HG03457 (cell line): Measurements from ENCODE around the gene DENND4A.

Experiments
- ATAC-seq: cut with Tn5 transposase; IDR thresholded peaks from one replicate; pipeline ENCODE4 v1.9.1; 2021; ENCODE audit warnings: moderate number of reproducible peaks; ENCODE audit not compliant: unreplicated experiment

The DENND4A gene

DNA sequence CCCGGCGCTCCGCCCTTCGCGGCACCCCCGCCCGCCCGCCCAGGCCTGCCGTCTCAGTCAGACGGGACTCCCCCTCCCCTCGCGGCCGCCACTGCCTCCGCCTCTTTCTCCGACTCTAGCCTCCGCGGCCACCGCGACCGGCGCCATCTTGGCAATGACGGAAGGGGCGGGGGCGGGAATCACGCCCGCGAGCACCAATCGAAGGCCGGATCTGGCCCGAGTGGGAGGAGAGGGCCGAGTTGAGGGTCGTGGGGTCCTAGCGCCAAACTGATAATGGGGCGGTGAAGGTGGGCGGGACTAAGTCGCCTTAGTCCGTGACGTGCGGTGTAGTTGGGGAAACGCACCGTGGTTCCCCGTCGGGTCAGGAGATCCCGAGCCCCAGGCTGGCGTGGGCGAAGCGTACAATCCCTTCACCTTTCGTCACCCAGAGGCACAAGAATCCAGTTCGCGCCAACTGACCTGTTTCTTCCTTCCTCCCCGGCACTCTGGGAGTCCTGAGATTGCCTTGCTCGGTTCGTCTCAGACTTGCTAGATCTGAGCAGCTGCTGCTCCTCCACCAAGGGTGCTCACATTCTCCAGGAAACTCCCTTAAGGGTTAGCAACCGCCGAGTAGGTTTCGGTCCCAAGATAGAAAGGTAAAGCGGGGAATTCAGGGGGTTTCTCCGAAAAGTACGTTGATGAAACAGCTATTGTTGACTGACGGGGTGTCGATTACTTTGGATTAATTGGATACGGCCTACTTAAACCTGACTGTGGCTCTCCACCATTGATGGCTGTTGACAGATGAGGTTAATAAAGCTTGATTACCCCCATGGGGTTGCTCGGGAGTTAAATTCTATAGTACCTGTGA is at the start of gene DENND4A:
Gene DENND4A (minus strand): TSS at position 156 of the 850 bp plus-strand sequence. CDS start 35,843 bp downstream, outside the sequence.
- peak; percentile 60 for ATAC-seq

DNA sequence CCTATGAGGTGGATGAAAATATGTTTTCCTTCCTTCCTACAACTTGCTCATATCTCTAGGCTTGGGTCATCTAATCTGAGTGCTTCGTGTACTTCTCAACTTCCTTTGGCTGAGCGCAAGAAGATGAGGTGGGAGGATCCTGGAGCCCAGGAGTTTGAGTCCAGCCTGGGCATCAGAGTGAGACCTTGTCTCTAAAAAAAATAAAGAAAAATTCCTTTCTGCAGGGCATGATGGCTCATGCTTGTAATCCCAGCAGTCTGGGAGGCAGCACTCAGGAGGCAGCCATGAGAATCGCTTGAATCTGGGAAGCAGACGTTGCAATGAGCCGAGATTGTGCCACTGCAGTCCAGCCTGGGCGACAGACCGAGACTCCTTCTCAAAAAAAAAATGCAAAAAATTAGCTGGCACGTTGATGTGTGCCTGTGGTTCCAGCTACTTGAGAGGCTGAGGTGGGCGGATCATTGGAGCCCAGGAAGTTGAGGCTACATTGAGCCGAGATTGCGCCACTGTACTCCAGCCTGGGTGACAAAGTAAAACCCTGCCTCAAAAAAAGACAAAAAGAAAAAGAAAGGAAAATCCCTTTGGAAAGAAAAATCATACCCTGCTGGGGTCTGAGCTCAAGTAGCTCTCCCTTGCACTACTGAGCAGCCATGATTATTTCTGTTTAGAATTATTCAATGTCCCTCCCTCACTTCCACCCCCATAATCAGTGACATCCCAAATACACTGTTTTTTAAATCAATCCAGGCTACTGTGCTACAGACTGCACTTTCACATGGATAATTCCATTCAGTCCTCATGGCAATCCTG is 49.2 kb upstream of the DENND4A start:
- ATAC-seq = no peak

DNA sequence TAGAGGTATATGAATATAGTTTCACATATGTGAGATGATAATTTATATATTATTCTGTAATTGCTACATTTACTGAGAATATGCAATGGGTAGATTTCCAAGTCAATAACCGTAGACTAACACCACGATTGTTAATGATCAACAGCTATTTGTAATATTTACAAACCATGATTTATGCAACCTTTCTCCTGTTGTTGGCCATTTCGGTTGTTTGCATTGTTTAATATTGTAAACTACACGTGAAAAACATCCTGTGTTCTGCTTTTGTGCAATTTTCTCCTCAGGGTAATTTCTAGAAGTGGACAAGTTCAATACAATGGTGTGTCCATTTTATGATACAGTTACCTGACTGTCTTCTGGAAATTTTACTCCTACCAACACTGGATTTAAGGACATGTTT is 47.9 kb upstream of the DENND4A start:
- ATAC-seq = no peak

DNA sequence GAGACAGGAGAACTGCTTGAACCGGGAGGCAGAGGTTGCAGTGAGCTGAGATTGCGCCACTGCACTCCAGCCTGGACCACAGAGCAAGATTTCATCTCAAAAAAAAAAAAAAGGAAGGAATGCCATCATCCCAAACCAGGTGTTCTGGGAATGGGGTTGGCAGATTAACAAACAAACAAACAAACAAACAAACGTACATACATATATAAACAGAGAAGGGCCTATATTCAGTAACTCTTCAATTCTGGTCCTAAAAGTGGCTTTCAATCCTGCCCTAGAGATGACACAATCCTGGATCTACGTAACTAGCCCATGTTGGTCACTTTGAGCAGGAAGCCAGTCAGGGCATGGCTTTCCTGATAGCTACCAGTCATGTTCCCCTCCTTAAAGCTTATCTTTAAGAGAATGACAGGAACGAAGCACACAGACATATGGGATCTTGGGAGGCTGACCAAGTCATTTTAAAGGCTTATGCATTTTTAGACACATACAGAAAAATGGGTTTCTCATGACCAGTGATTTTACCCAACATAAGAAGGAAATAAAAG is 47.3 kb upstream of the DENND4A start:
- no peak for ATAC-seq

DNA sequence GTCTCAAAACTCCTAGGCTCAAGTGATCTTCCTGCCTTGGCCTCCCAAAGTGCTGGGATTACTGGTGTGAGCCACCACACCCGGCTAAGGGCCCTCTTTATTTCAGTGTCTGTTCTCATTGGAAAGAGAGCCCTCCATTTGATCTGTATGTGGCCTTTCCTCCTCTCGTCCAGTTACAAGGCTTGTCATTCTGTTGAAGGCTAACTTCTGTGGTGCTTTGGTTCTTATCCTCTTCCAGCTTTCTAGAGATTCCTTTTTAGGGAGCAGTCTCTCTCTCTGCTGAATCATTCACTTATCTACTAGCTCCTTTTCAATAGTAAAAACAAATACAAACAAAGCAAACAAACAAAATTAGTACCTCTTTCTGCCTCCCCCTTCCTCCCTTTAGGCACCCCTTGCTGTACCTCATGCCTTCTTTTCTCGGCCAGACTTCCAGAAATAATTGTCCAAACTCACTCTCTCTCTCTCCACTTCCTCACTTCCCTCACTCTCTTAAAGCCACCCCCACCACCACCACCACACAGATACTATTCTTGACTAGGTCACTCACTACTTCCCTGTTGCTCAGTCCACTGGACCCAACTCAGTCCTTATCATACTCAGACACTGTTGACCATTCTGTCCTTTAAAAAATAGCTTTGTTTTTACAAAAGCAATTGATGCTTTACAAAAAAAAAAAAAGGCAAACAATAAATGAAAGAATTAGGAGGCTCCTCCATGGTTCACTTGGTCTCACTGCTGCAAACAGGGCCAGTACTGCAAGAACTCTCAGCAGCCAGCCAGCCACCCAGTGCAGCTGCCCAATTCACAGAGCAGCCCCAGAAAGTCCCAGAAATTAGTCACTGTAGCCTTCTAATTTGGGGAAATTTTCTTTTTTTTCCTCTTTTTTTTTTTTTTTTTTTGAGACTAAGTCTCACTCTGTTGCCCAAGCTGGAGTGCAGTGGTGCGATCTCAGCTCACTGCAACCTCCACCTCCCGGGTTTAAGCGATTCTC is 45.5 kb upstream of the DENND4A start:
- no peak for ATAC-seq

DNA sequence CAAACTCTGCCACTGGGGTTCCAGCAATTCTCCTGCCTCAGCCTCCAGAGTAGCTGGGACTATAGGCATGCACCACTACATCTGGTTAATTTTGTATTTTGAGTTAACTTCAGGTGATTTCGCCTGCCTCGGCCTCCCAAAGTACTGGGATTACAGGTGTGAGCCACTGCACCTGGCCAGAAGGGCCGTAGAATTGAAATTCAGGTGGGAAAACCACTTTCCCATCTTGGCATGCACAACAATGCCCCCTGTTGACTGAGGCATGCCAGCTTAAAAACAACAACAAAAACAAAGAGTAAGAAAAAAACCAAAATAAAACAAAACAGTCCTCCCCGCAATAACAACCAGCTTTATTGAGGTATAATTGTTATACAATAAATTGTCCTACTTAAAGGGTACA is 44.6 kb upstream of the DENND4A start:
- ATAC-seq = no peak

DNA sequence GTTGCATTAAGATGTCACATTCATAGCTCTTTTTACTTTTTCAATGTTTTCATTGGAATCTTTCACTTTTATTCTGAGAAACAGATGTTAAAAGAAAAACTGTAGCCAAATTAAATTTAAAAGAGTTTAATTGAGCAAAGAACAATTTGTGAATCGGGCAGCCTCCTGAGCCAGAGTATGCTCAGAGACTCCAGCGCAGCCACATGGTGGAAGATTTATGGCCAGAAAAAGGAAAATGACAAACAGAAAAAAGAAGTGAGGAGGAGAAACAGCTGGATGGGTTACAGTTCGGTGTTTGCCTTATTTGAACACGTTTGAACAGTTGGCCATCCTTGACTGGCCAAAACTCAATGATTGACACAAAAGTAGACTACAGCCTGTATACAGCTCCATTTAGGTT is 43.4 kb upstream of the DENND4A start:
- ATAC-seq = no peak

DNA sequence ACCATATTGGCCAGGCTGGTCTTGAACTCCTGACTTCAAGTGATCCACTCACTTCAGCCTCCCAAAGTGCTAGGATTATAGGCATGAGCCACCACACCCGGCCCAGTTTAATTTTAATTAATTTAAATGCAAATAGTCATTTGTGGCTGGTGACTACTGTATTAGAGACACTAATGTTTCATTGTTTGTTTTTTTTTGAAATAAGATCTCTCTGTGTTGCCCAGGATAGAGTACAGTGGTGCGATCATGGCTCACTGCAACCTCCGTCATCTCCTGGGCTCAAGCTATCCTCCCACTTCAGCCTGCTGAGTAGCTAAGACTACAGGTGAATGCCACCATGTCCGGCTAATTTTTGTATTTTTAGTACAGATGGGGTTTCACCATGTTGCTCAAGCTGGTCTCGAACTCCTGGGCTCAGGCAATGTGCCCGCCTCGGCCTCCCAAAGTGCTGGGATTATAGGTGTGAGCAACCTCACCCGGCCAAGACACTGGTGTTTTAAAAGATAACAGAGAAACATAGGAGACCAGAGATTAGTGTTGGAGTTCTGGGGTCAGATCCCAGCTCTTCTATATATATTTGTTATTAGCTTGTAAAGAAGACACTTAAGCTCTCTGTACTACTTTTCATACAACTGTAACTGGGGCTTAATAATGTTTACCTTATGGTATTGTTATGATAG is 42.6 kb upstream of the DENND4A start:
- no peak for ATAC-seq

DNA sequence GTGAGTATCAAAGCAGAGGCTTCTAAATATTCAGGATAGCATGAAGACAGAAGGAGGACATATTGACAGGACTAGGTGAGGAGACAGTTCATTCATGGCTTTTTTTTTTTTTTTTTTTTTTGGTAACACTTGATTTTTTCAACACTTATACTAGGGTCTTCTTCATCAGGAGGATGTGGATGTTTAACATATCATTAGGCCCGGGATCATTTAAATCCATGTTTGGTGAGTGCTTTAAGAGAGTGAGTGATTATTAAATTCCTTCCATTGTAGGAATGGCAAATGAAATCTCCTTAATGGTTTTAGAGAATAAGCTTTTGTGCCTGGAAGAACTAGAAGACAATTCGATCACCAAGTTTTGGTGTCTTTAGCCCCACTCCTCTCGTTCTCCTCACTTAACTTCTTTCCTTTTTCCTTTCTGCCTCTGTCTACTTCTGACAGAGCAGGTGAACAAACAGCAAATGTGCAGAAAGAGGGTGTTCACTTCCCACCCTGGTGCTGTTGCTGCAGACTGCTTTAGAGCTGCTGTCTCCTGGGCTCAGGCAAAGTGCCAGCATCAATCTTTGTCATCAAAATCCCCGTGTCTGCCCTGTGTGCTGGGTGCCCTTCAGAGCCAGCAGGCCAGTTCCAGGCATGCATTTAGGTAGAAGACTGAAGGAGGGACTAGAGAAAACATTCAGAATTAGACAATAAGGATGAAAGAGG is 41.6 kb upstream of the DENND4A start:
- no peak for ATAC-seq

DNA sequence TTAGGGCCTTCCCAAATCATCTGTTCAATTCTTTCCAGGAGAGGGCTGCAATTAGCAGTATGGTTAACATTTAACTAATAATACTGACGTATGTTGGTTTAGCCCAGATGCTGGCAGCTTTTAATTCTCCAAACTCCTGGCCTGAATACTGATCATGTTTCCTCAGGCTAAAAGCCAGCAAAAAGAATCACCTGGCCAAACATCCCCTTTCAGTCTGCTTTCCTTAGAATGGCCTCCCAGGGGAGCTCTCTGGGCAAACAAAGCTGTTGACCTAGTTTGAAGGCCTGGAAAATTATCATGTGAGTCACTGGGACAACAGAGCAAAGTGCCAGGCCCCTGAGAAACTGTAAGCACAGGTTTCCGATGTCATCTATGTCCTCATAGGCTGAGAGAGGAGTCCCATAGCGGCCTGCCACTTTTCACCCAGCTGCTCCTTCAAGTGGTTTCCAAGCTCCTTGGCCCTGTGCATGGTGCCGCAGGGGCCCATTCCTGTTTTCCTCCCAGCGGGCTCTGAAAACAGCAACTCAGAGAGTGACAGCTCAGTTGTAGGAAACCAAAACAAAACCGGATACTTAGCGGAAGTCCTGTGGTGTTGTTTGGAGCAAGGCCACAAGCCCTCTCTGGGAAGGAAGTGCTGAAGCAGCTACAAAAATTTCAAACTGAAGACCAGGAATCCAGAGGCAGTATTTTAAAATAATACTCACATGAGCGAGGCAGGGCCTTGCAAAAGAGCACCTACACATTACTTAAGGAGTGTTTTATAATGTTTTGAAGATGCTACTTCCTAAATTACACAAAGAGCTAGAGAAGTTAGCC is 40.7 kb upstream of the DENND4A start:
- no peak for ATAC-seq

DNA sequence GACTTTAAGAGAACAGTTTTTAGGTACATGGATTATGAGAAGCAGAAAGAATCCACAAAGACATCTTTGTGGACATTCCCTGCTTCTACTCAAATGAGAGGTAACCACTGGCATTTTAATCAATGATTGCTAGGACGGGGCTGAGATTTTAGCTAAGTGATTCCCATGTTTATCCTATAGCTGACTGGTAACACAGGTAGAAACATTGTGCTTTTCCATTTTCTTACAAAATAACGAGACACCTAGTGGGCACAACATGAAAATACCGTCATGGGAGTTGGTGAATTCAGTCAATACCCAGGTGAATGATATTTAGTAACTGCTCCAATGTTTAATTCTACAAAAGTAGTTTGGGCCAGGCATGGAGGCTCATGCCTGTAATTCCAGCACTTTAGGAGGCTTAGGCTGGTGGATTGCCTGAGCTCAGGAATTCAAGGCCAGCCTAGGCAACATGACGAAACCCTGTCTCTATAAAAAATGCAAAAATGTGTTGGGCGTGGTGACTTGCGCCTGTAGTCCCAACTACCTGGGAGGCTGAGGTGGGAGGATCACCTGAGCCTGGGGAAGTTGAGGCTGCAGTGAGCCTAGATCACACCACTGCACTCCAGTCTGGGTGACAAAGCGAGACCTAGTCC is 37.2 kb upstream of the DENND4A start:
- no peak for ATAC-seq

DNA sequence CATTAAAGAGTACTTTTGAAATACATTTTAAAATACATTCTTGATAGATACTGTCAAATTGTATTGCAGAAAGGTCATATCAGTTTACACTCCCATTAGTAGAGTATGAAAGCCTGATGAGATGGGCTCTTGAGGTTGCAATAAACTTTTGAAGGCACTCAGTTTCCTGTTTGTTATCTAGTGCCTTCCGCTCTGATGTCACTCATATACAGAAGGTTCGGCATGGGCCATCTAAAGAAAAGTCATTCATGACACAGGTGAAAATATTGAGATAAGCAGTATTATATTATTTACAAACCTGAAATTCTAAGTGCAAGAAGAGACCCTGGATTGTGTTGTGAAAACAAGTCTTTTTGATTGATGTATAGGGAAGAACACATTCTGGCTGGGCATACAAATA is 36.5 kb upstream of the DENND4A start:
- ATAC-seq = no peak

DNA sequence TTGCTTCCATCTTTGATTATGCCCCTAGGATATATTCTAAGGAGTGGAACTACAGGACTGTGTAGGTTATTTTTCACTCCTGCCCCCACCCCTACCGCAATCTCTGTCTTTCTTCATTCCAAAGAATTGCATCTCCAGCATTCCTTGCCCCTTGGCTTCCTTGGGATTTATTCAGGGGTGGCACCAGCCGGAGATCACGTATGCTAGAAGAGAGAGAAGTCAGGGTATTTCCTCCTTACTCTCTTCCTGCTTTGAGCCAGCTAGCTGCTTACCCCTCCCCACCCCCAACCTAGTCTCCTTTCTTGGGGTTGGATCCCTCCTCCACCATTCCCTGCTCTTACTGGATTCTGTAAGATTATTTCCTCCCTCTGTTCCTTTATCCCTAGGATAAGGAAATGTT is 35.0 kb upstream of the DENND4A start:
- ATAC-seq = no peak

DNA sequence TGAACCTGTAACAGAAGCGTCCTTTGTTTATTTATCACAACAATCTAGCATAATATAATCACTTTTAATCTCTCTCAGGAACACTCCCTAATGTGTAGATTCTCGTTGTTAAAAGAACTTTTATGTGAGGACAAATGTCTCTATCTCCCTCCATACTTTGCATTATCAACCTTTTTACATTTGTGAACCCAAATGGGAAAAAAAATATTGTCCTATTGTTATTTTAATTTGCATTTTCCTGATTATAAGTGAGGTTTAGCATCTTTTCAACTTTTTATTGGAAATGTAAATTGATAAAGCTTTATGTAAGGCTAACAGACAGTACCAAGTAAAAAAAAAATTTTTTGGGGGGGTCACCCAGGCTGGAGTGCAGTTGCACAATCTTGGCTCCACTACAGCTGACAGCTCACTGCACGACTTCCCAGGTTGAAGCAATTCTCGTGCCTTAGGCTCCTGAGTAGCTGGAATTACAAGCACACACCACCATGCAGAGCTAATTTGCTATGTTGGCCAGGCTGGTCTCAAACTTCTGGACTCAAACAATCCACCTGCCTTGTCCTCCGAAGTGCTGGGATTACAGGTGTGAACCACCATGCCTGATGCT is 33.0 kb upstream of the DENND4A start:
- ATAC-seq = no peak

DNA sequence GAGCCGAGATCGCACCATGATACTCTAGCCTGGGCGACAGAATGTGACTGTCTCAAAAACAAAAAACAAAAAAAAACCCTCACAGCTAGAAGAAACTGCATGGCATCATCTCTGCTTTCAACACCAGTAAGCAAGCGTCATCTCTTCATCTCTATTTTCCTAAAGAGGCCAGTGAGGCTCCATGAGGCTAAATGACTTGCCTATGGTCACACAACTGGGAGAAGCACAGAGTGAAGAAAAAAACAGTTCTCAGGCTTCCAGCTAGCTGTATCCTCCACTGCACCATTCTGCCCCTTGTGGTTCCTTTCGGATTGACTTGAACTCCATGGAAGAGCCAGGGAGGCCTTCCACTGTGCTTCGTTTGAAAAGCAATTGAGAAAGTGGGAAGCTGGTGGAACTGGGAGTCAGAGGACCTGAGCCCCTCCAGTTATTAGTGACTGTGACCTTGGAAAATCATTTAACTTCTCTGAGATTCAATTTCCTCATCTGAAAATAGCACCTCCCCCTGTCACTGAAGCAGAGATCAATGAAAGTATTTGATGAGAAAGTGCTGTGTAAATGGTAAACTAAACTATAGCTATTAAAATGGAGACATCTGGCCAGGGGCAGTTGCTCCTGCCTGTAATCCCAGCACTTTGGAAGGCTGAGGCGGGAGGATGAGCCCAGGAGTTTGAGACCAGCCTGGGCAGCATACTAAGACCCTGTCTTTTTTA is 32.1 kb upstream of the DENND4A start:
- no peak for ATAC-seq

DNA sequence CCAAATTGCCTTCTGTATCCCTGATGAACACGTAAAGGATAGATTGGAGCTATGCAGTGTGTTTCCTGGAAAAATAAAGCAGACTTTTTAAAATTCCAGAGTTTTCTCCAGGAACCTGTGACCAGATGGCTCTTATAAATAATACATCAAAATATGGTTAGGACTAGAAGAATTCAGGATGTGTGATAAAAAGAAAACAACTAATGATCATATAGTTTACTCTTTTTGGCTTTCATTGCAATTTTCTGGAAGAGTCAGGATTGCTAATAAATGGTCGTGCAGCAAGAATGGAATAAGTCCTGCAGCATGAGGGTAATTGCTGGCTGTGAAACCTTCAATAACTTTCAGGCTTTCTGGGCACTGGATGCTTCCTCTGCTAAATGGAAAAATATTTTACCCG is 30.2 kb upstream of the DENND4A start:
- no peak for ATAC-seq

DNA sequence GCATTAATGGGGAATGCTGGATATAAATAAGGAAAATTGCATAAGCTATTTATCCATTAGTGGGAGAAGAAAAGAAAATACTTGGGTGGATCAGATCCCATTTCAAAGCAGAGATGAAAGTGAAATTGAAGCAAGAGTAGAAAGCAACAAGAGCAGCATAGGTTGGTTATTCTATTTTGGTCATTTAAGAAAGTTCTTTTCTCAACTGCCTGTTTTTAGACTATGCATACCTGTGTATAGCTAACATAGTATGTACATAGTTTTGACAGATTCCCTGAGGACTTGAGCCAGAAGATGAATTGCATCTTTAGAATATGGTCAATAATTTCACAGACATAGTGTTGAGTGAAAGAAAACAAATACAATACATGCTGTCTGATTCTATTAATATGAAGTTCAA is 29.0 kb upstream of the DENND4A start:
- ATAC-seq = no peak
